ENCODE measurements around the gene DEPDC7. TPM values are rescaled to one million over a fixed set of nuclear protein-coding genes. Genes with fewer than 3 reads are reported as not detected.

The DEPDC7 gene
- total RNA-seq, 4 donors from 2014 or later, result 0.27 to 4.2 (median 1.9) TPM

DNA sequence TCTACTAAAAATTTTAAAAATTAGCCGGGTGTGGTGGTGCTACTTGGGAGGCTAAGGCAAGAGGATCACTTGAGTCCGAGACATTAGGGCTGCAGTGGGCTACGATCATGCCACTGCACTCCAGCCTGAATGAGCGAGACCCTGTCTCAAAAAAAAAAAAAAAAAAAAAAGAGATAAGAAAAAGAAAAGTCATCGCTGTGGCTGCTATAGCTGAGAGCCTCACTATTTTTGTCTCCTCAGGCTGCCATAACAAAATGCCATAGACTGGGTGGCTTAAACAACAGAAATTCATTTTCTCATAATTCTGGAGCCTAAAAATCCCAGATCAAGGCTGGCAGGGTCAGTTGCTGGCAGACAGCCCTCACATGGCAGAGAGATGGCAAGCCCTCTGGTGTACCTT lies 30.1 kb upstream of the DEPDC7 start:
- Histone ChIP-seq H3K9me3 (no peaks in the 10 kb centered on the region), H3K27me3 (no peaks in the 10 kb centered on the region), H3K27ac (no peak overlapping the region), H3K4me1 (no peaks in the 10 kb centered on the region), H3K36me3 (no peaks in the 10 kb centered on the region), H3K4me3 (no peak overlapping the region)
- no peak for ATAC-seq
- 97 to 100% methylated on average over 5 of the region's 5 CpGs for WGBS, 2 donors (ENCODE audit: low coverage in 1 of 2)
- no peak for TF ChIP-seq POLR2A (IDR thresholded peaks at IDR 0.05)
- no peak for TF ChIP-seq POLR2AphosphoS5 (IDR thresholded peaks at IDR 0.05)
- TF ChIP-seq, protein P1, sequence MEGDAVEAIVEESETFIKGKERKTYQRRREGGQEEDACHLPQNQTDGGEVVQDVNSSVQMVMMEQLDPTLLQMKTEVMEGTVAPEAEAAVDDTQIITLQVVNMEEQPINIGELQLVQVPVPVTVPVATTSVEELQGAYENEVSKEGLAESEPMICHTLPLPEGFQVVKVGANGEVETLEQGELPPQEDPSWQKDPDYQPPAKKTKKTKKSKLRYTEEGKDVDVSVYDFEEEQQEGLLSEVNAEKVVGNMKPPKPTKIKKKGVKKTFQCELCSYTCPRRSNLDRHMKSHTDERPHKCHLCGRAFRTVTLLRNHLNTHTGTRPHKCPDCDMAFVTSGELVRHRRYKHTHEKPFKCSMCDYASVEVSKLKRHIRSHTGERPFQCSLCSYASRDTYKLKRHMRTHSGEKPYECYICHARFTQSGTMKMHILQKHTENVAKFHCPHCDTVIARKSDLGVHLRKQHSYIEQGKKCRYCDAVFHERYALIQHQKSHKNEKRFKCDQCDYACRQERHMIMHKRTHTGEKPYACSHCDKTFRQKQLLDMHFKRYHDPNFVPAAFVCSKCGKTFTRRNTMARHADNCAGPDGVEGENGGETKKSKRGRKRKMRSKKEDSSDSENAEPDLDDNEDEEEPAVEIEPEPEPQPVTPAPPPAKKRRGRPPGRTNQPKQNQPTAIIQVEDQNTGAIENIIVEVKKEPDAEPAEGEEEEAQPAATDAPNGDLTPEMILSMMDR (IDR thresholded peaks at IDR 0.05), result no peak
- TF ChIP-seq EP300 (IDR thresholded peaks at IDR 0.05), result no peak

DNA sequence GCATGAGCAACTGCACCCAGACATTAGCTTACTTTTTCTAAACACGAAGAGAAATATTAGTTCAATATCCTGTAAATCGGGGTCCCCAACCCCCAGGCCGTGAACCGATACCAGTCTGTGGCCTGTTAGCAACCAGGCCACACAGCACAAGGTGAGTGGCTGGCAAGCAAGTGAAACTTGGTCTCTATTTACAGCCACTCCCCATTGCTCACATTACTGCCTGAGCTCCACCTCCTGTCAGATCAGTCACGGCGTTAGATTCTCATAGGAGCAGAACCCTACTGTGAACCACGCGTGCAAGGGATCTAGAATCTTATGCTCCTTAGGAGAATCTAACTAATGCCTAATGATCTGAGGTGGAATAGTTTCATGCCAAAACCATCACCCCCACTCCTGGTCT lies 27.8 kb upstream of the DEPDC7 start:
- WGBS, 2 donors (ENCODE audit: low coverage in 1 of 2), result 63 to 73% methylated on average over 4 of the region's 8 CpGs
- Histone ChIP-seq H3K9me3 (peaks cover 0 to 19% (median 0%) of the 10 kb centered on the region in 3 donors), H3K4me3 (no peak overlapping the region), H3K27me3 (no peaks in the 10 kb centered on the region), H3K4me1 (no peaks in the 10 kb centered on the region), H3K27ac (no peak overlapping the region), H3K36me3 (no peaks in the 10 kb centered on the region)
- no peak for ATAC-seq
- TF ChIP-seq POLR2A (IDR thresholded peaks at IDR 0.05) (no peak), POLR2AphosphoS5 (IDR thresholded peaks at IDR 0.05) (no peak), EP300 (IDR thresholded peaks at IDR 0.05) (no peak)
- TF ChIP-seq, protein P1 (IDR thresholded peaks at IDR 0.05), result no peak

- Histone ChIP-seq H3K4me3 (no peak overlapping the region), H3K4me1 (no peaks in the 10 kb centered on the region), H3K27me3 (no peaks in the 10 kb centered on the region), H3K9me3 (peaks cover 0 to 19% (median 0%) of the 10 kb centered on the region in 3 donors), H3K27ac (no peak overlapping the region), H3K36me3 (no peaks in the 10 kb centered on the region)
- no peak for ATAC-seq
- TF ChIP-seq, protein P1 (IDR thresholded peaks at IDR 0.05), result no peak
- TF ChIP-seq POLR2AphosphoS5 (IDR thresholded peaks at IDR 0.05) (no peak), POLR2A (IDR thresholded peaks at IDR 0.05) (no peak), EP300 (IDR thresholded peaks at IDR 0.05) (no peak)
- 0 to 100% methylated on average over 1 of the region's 1 CpG for whole genome bisulfite sequencing, 2 donors (ENCODE audit: low coverage in 1 of 2)
These were observed 25.2 kb upstream of the DEPDC7 start for GRCh38 chr11:32990481-32990880.

- Histone ChIP-seq H3K27me3 (no peaks in the 10 kb centered on the region), H3K4me1 (no peaks in the 10 kb centered on the region), H3K9me3 (peaks cover 0 to 19% (median 0%) of the 10 kb centered on the region in 3 donors), H3K4me3 (no peak overlapping the region), H3K27ac (no peak overlapping the region), H3K36me3 (no peaks in the 10 kb centered on the region)
- no peak for ATAC-seq
- no peak for TF ChIP-seq EP300 (IDR thresholded peaks at IDR 0.05)
- no peak for TF ChIP-seq POLR2AphosphoS5 (IDR thresholded peaks at IDR 0.05)
- TF ChIP-seq POLR2A (IDR thresholded peaks at IDR 0.05), result no peak
- TF ChIP-seq, protein P1 (IDR thresholded peaks at IDR 0.05), result no peak
- WGBS, 2 donors (ENCODE audit: low coverage in 1 of 2), result 89 to 95% methylated on average over 2 to 3 of the region's 3 CpGs
These were observed 24.3 kb upstream of the DEPDC7 start for GRCh38 chr11:32991427-32991826.

DNA sequence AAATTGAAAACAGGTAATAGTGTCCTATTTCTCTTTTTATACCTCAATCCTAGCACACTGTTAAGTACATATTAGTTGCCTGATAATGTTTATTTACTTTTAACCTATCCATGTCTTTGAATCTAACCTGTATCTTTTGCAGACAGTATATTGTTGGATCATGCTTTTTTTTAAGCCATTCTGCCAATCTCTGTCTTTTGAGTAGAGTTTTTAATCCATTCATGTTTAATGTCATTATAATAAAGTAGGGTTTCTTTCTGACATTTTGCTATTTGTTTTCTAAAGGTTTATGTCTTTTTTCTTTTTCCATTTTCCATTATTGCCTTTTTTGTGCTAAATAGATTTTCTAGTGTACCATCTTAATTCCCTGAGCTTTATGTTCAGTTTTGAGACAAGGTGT lies 23.8 kb upstream of the DEPDC7 start:
- H3K4me3 ChIP-seq, result no peak overlapping the region
- TF ChIP-seq EP300 (IDR thresholded peaks at IDR 0.05), result no peak
- no peak for ATAC-seq
- no peak overlapping the region for H3K27ac ChIP-seq
- no peaks in the 10 kb centered on the region for H3K27me3 ChIP-seq
- H3K4me1 ChIP-seq, result no peaks in the 10 kb centered on the region
- H3K36me3 ChIP-seq, result no peaks in the 10 kb centered on the region
- peaks cover 0 to 19% (median 0%) of the 10 kb centered on the region in 3 donors for H3K9me3 ChIP-seq

All from gastroesophageal sphincter (tissue), 4 donors.